ENCODE results near the gene PGM1.

Gene PGM1

GRCh38 chr1:63642901-63643300, 49.7 kb downstream of the PGM1 start:
- Mint-ChIP-seq H3K4me3 (no peak overlapping the region), H3K4me1 (peaks cover 74% of the 10 kb centered on the region), H3K9me3 (peaks cover 5% of the 10 kb centered on the region), H3K27ac (peak overlapping the region; percentile 48 to 91 (median 63)), H3K36me3 (ENCODE audit: low read depth) (peaks cover 55% of the 10 kb centered on the region), H3K27me3 (ENCODE audit: low read depth) (no peaks in the 10 kb centered on the region)
- TF ChIP-seq, protein P1, sequence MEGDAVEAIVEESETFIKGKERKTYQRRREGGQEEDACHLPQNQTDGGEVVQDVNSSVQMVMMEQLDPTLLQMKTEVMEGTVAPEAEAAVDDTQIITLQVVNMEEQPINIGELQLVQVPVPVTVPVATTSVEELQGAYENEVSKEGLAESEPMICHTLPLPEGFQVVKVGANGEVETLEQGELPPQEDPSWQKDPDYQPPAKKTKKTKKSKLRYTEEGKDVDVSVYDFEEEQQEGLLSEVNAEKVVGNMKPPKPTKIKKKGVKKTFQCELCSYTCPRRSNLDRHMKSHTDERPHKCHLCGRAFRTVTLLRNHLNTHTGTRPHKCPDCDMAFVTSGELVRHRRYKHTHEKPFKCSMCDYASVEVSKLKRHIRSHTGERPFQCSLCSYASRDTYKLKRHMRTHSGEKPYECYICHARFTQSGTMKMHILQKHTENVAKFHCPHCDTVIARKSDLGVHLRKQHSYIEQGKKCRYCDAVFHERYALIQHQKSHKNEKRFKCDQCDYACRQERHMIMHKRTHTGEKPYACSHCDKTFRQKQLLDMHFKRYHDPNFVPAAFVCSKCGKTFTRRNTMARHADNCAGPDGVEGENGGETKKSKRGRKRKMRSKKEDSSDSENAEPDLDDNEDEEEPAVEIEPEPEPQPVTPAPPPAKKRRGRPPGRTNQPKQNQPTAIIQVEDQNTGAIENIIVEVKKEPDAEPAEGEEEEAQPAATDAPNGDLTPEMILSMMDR (IDR thresholded peaks at IDR 0.05; ENCODE audit: unreplicated experiment in 3 of 3), result no peak

DNA sequence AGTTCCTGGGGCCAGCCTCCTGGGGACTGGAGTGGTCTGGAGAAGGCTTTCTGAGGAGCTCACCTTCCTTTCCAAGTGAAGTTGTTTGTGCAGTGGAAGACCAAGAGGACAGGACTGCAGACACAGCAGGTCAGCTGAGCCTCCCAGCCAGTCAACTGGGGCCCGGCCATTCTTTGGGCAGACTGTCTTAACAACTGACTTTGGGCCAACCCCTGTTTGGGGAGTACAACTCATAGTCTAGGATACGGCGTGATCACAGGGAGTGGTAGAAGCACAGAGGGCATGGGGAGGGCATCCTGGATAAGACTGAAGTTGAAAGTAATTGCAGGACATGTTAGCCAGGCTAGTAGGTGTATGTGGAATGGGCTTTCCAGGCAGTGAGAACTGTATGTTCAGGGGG, 50.3 kb downstream of the PGM1 start:
- peak overlapping the region; percentile 48 to 91 (median 63) for H3K27ac Mint-ChIP-seq
- peaks cover 72% of the 10 kb centered on the region for H3K4me1 Mint-ChIP-seq
- H3K9me3 Mint-ChIP-seq, result peaks cover 5% of the 10 kb centered on the region
- H3K4me3 Mint-ChIP-seq, result no peak overlapping the region
- H3K27me3 Mint-ChIP-seq (ENCODE audit: low read depth), result no peaks in the 10 kb centered on the region
- peaks cover 58% of the 10 kb centered on the region for H3K36me3 Mint-ChIP-seq (ENCODE audit: low read depth)
- TF ChIP-seq, protein P1 (IDR thresholded peaks at IDR 0.05; ENCODE audit: unreplicated experiment in 3 of 3), result no peak

DNA sequence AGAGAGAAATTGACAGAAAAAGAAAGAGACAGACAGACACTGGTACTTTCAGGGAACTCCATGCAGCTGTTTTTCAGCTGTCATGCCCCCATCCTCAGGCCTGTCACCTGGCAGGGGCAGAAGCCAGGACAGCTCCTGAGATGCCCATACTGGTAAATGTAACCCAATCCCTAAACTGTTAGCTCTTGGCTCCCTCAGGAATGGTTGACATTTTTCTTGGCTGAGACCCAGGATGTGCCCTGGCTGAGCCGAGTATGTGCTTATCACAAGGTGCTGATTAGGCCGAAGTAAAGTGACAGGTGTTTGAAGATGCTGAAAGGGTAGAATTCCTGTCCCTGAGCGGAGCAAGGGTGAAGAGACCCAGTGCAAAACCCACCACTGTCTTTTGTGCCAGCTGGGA, 50.7 kb downstream of the PGM1 start:
- Mint-ChIP-seq H3K36me3 (ENCODE audit: low read depth) (peaks cover 57% of the 10 kb centered on the region), H3K27me3 (ENCODE audit: low read depth) (no peaks in the 10 kb centered on the region), H3K27ac (peak overlapping the region; percentile 48 to 91 (median 63)), H3K4me1 (peaks cover 68% of the 10 kb centered on the region), H3K9me3 (peaks cover 5% of the 10 kb centered on the region), H3K4me3 (no peak overlapping the region)
- TF ChIP-seq, protein P1 (IDR thresholded peaks at IDR 0.05; ENCODE audit: unreplicated experiment in 3 of 3), result no peak

- no peak overlapping the region for H3K4me3 Mint-ChIP-seq
- no peaks in the 10 kb centered on the region for H3K27me3 Mint-ChIP-seq (ENCODE audit: low read depth)
- H3K9me3 Mint-ChIP-seq, result peaks cover 5% of the 10 kb centered on the region
- H3K27ac Mint-ChIP-seq, result peak overlapping the region; percentile 18 to 83 (median 28)
- peaks cover 52% of the 10 kb centered on the region for H3K36me3 Mint-ChIP-seq (ENCODE audit: low read depth)
- peaks cover 68% of the 10 kb centered on the region for H3K4me1 Mint-ChIP-seq
- TF ChIP-seq, protein P1 (IDR thresholded peaks at IDR 0.05; ENCODE audit: unreplicated experiment in 3 of 3), result no peak
Observed at GRCh38 chr1:63645317-63645716, 52.1 kb downstream of the PGM1 start.

DNA sequence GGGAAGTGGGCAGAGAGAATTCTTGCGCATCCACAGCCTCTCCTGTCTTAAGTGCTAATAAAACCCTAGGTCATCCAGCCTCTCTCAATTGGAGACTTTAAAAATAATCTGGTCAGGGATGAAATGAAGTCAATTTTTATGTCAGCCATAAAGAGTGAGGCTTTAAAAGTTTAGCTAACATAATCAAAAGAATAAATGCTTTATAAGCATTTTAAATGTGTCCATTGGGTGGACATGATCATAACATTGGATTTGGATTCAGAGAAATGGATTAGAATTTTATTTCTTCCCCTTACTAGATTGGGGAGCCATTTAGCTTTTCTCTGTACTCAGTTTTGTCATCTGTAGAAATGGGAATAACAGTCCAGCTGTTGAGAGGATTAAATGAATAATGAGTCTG, 55.5 kb downstream of the PGM1 start:
- TF ChIP-seq, protein P1 (IDR thresholded peaks at IDR 0.05; ENCODE audit: unreplicated experiment in 3 of 3), result no peak
- H3K4me3 Mint-ChIP-seq, result no peak overlapping the region
- peaks cover 56% of the 10 kb centered on the region for H3K36me3 Mint-ChIP-seq (ENCODE audit: low read depth)
- H3K9me3 Mint-ChIP-seq, result peaks cover 5% of the 10 kb centered on the region
- peaks cover 4% of the 10 kb centered on the region for H3K27me3 Mint-ChIP-seq (ENCODE audit: low read depth)
- H3K27ac Mint-ChIP-seq, result no peak overlapping the region
- H3K4me1 Mint-ChIP-seq, result peaks cover 67% of the 10 kb centered on the region

DNA sequence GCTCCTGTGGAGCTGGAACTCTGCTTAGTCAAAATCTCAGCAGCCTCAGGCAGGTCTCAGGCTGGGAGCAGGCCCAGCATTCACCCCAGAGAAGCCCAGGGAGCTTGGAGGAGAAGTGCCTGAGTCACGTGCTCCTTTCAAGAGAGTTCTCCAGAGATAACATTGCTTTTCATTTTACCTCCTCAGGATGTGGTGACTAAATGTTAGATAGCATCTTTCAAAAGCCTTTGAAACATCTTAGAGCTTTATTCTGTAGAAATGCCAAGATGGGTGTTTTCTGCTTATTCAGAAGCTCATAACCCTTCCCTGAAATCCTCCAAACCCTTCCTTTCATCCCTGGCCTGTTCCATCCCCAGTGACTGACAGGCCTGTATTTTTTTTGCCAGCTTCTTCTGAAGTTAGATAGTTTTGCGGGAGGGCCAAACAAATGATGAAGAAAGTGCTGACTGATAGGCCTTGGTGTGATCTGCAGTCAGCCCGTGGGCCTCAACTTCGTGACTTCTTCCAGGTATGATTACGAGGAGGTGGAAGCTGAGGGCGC, 58.0 kb downstream of the PGM1 start:
- H3K4me3 Mint-ChIP-seq, result no peak overlapping the region
- H3K4me1 Mint-ChIP-seq, result peaks cover 55% of the 10 kb centered on the region
- peak overlapping the region in 2 of 3 experiments; percentile 82 to 92 for H3K27ac Mint-ChIP-seq
- peaks cover 4% of the 10 kb centered on the region for H3K27me3 Mint-ChIP-seq (ENCODE audit: low read depth)
- peaks cover 63% of the 10 kb centered on the region for H3K36me3 Mint-ChIP-seq (ENCODE audit: low read depth)
- TF ChIP-seq, protein P1 (IDR thresholded peaks at IDR 0.05; ENCODE audit: unreplicated experiment in 3 of 3), result no peak
- no peaks in the 10 kb centered on the region for H3K9me3 Mint-ChIP-seq
